Measurements from ENCODE around the gene CYP26A1.

The CYP26A1 gene

GRCh38 chr10:93073539-93074146 is at the start of gene CYP26A1:
TSS of gene CYP26A1 (plus strand) at chr10:93073893. CDS start at chr10:93073935, 42 bp downstream.
- H3K4me3 ChIP-seq: peak within 1 kb of the TSS; percentile 53 to 75 (median 62)

GRCh38 chr10:93026072-93026471 is 47.6 kb upstream of the CYP26A1 start:
- no peaks in the 10 kb centered on the region for H4K20me1 ChIP-seq
- no peaks in the 10 kb centered on the region for H3K27me3 ChIP-seq
- peaks cover 15 to 24% (median 20%) of the 10 kb centered on the region in 11 experiments for H3K9me3 ChIP-seq (replicated peaks in 1 of 11)
- no peak overlapping the region for H3K9ac ChIP-seq
- H3K4me2 ChIP-seq: no peak overlapping the region
- no peak overlapping the region for H3K4me3 ChIP-seq
- TF ChIP-seq Cebpa-rat (IDR thresholded peaks at IDR 0.05): no peak
- H3K27ac ChIP-seq: no peak overlapping the region
- no peaks in the 10 kb centered on the region for H3K4me1 ChIP-seq
- H3K36me3 ChIP-seq: peaks cover 14 to 36% (median 25%) of the 10 kb centered on the region in 11 experiments

More at GRCh38 chr10:93073539-93074146, at the start of gene CYP26A1:
- H3K27me3 ChIP-seq: peaks cover 69 to 79% (median 73%) of the 10 kb centered on the region in 11 experiments
- H3K4me1 ChIP-seq: peaks cover 10 to 22% (median 16%) of the 10 kb centered on the region in 10 experiments; a peak in 16 of 20 replicates
- no peak for TF ChIP-seq Cebpa-rat (IDR thresholded peaks at IDR 0.05)
- peak within 1 kb of the TSS; percentile 92 to 99 (median 98) for H3K4me2 ChIP-seq
- no peak within 1 kb of the TSS for H3K27ac ChIP-seq
- H4K20me1 ChIP-seq: peaks cover 0 to 52% (median 18%) of the 10 kb centered on the region in 11 experiments; a peak in 14 of 22 replicates
- peak within 1 kb of the TSS in 5 of 11 experiments; percentile 31 to 52 (median 40); a peak in 7 of 22 replicates for H3K9ac ChIP-seq
- H3K9me3 ChIP-seq (replicated peaks in 1 of 11): peaks cover 0 to 5% (median 0%) of the 10 kb centered on the region in 11 experiments; a peak in 3 of 22 replicates
- no peaks in the 10 kb centered on the region for H3K36me3 ChIP-seq

GRCh38 chr10:93027508-93027907 is 46.2 kb upstream of the CYP26A1 start:
- H3K4me3 ChIP-seq: no peak overlapping the region
- H3K9ac ChIP-seq: no peak overlapping the region
- no peak overlapping the region for H3K27ac ChIP-seq
- no peaks in the 10 kb centered on the region for H4K20me1 ChIP-seq
- H3K9me3 ChIP-seq (replicated peaks in 1 of 11): peaks cover 15 to 24% (median 20%) of the 10 kb centered on the region in 11 experiments
- no peak overlapping the region for H3K4me2 ChIP-seq
- H3K27me3 ChIP-seq: no peaks in the 10 kb centered on the region
- no peak for TF ChIP-seq Cebpa-rat (IDR thresholded peaks at IDR 0.05)
- H3K36me3 ChIP-seq: peaks cover 14 to 36% (median 25%) of the 10 kb centered on the region in 11 experiments
- H3K4me1 ChIP-seq: no peaks in the 10 kb centered on the region; a peak in 2 of 20 replicates

- Histone ChIP-seq H3K4me3 (no peak overlapping the region), H3K4me2 (no peak overlapping the region), H3K27ac (no peak overlapping the region), H3K27me3 (no peaks in the 10 kb centered on the region), H3K36me3 (peaks cover 14 to 36% (median 25%) of the 10 kb centered on the region in 11 experiments), H3K9ac (no peak overlapping the region), H4K20me1 (no peaks in the 10 kb centered on the region), H3K9me3 (replicated peaks in 1 of 11) (peaks cover 15 to 24% (median 20%) of the 10 kb centered on the region in 11 experiments), H3K4me1 (no peaks in the 10 kb centered on the region; a peak in 2 of 20 replicates)
- TF ChIP-seq Cebpa-rat (IDR thresholded peaks at IDR 0.05): no peak
Measured at GRCh38 chr10:93028883-93029282, 44.8 kb upstream of the CYP26A1 start.

GRCh38 chr10:93030409-93030808 is 43.3 kb upstream of the CYP26A1 start:
- H3K9me3 ChIP-seq (replicated peaks in 1 of 11): peaks cover 15 to 24% (median 20%) of the 10 kb centered on the region in 11 experiments
- H3K27me3 ChIP-seq: no peaks in the 10 kb centered on the region
- peaks cover 14 to 29% (median 20%) of the 10 kb centered on the region in 11 experiments; a peak in 21 of 22 replicates for H3K36me3 ChIP-seq
- no peak overlapping the region for H3K9ac ChIP-seq
- no peak overlapping the region for H3K27ac ChIP-seq
- H3K4me2 ChIP-seq: no peak overlapping the region
- no peaks in the 10 kb centered on the region; a peak in 2 of 20 replicates for H3K4me1 ChIP-seq
- no peaks in the 10 kb centered on the region for H4K20me1 ChIP-seq
- no peak for TF ChIP-seq Cebpa-rat (IDR thresholded peaks at IDR 0.05)
- H3K4me3 ChIP-seq: no peak overlapping the region

- H4K20me1 ChIP-seq: no peaks in the 10 kb centered on the region
- peaks cover 3 to 12% (median 11%) of the 10 kb centered on the region in 11 experiments; a peak in 20 of 22 replicates for H3K36me3 ChIP-seq
- H3K27ac ChIP-seq: no peak overlapping the region
- no peak for TF ChIP-seq Cebpa-rat (IDR thresholded peaks at IDR 0.05)
- H3K27me3 ChIP-seq: no peaks in the 10 kb centered on the region
- H3K4me1 ChIP-seq: no peaks in the 10 kb centered on the region; a peak in 2 of 20 replicates
- peaks cover 8 to 13% (median 11%) of the 10 kb centered on the region in 11 experiments for H3K9me3 ChIP-seq (replicated peaks in 1 of 11)
- no peak overlapping the region for H3K4me3 ChIP-seq
- H3K9ac ChIP-seq: no peak overlapping the region
- H3K4me2 ChIP-seq: peak overlapping the region in 1 of 11 experiments; percentile 5; a peak in 1 of 22 replicates
Measured at GRCh38 chr10:93032105-93032808, 41.4 kb upstream of the CYP26A1 start.

- TF ChIP-seq Cebpa-rat (IDR thresholded peaks at IDR 0.05): no peak
- Histone ChIP-seq H3K36me3 (peaks cover 0 to 7% (median 6%) of the 10 kb centered on the region in 11 experiments; a peak in 15 of 22 replicates), H4K20me1 (no peaks in the 10 kb centered on the region), H3K27me3 (no peaks in the 10 kb centered on the region), H3K4me3 (no peak overlapping the region), H3K4me2 (no peak overlapping the region; a peak in 1 of 22 replicates), H3K4me1 (no peaks in the 10 kb centered on the region; a peak in 2 of 20 replicates), H3K9me3 (replicated peaks in 1 of 11) (peaks cover 2 to 8% (median 6%) of the 10 kb centered on the region in 11 experiments; a peak in 21 of 22 replicates), H3K9ac (no peak overlapping the region), H3K27ac (no peak overlapping the region)
Measured at GRCh38 chr10:93032809-93033137, 40.9 kb upstream of the CYP26A1 start.

GRCh38 chr10:93034426-93034825 is 39.3 kb upstream of the CYP26A1 start:
- no peak for TF ChIP-seq Cebpa-rat (IDR thresholded peaks at IDR 0.05)
- no peaks in the 10 kb centered on the region for H3K9me3 ChIP-seq (replicated peaks in 1 of 11)
- H3K4me3 ChIP-seq: no peak overlapping the region
- peaks cover 0 to 8% (median 3%) of the 10 kb centered on the region in 10 experiments; a peak in 13 of 20 replicates for H3K4me1 ChIP-seq
- H3K36me3 ChIP-seq: no peaks in the 10 kb centered on the region
- H3K4me2 ChIP-seq: no peak overlapping the region
- no peaks in the 10 kb centered on the region for H4K20me1 ChIP-seq
- H3K27ac ChIP-seq: no peak overlapping the region
- H3K27me3 ChIP-seq: no peaks in the 10 kb centered on the region
- H3K9ac ChIP-seq: no peak overlapping the region

GRCh38 chr10:93039110-93039509 is 34.6 kb upstream of the CYP26A1 start:
- Histone ChIP-seq H3K4me2 (peak overlapping the region in 1 of 11 experiments; percentile 25; a peak in 2 of 22 replicates), H3K27ac (no peak overlapping the region), H4K20me1 (no peaks in the 10 kb centered on the region), H3K9me3 (replicated peaks in 1 of 11) (no peaks in the 10 kb centered on the region), H3K9ac (no peak overlapping the region), H3K4me3 (no peak overlapping the region), H3K4me1 (peaks cover 5 to 18% (median 11%) of the 10 kb centered on the region in 10 experiments; a peak in 15 of 20 replicates), H3K27me3 (no peaks in the 10 kb centered on the region), H3K36me3 (no peaks in the 10 kb centered on the region)
- no peak for TF ChIP-seq Cebpa-rat (IDR thresholded peaks at IDR 0.05)
